Measurements from ENCODE around the gene DEPDC1B. TPM values are rescaled to one million over a fixed set of nuclear protein-coding genes. Genes with fewer than 3 reads are reported as not detected.

DEPDC1B gene
- total and polyA plus RNA-seq, 2 of the 4 experiments (the other 2 are of a cell fraction), result 4.4 to 9.3 TPM

DNA sequence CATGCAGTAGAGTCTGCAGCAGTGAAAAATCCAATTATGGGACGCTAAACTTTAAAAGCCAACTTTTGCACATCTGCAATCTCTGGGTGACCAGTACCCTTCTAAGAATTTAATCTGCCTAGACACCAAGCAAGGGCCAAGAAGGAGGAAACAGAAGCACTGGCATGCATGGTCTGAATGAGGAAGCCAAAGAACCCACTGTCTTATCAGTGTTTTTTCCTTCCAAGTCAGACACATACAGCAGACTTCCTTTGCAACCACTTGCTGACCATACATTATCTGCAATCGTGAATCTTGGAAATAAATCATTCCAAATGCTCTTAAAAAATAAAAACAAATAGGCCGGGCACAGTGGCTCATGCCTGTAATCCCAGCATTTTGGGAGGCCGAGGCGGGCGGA lies 65.9 kb downstream of the DEPDC1B start:
- H4K91ac ChIP-seq (ENCODE audit: insufficient read depth, low read depth, low read length), result no peak overlapping the region
- POLR2A ChIA-PET (ENCODE audit: unreplicated experiment), result no interaction called here
- WGBS, 2 experiments (ENCODE audit: extremely low coverage in 2 of 2, insufficient read length in 1 of 2), result no CpG with 5 or more reads among the region's 6 CpGs
- H3K18ac ChIP-seq (ENCODE audit: low read depth, low read length), result no peak overlapping the region
- H3K27me3 ChIP-seq (ENCODE audit: control insufficient read depth, insufficient read depth, low read length), result no peaks in the 10 kb centered on the region
- no TSS peak for BruUV-seq (replicated peaks)
- no peak overlapping the region for H3K14ac ChIP-seq (replicated peaks; ENCODE audit: low read depth, low read length)
- no peak overlapping the region for H3K4me3 ChIP-seq (ENCODE audit: insufficient read depth, low read depth, low read length)
- H3K27ac ChIP-seq (ENCODE audit: insufficient read depth, low read length), result no peak overlapping the region
- dilution Hi-C loops (cut with HindIII; ENCODE audit: low sequenced_read_pairs, unreplicated experiment) (no loop called here), intact Hi-C loops (cut with micrococcal nuclease) (no loop called here), in situ Hi-C loops (cut with MboI; ENCODE audit: low sequenced_read_pairs) (no loop called here)
- H3K9me1 ChIP-seq (ENCODE audit: insufficient read depth, low read length), result peaks cover 9% of the 10 kb centered on the region
- H3K79me1 ChIP-seq (ENCODE audit: low read depth in 1 of 2, low read length in 2 of 2), result 0 out of 4 replicates have a peak, but pooled peaks cover 0 to 3% of the 10 kb centered on the region in 2 experiments
- H3K36me3 ChIP-seq (ENCODE audit: control insufficient read depth, insufficient read depth, low read length), result no peaks in the 10 kb centered on the region
- no peak overlapping the region for H4K8ac ChIP-seq (ENCODE audit: low read depth in 2 of 2, low read length in 2 of 2)
- TF ChIP-seq NFE2L2 (IDR thresholded peaks at IDR 0.05; ENCODE audit: low read depth, low read length) (no peak), MAFK (IDR thresholded peaks at IDR 0.05; ENCODE audit: low read depth, low read length) (no peak), CEBPB (IDR thresholded peaks at IDR 0.05; ENCODE audit: low read depth, low read length) (no peak), CHD1 (IDR thresholded peaks at IDR 0.05; ENCODE audit: low read depth, low read length) (no peak), MXI1 (IDR thresholded peaks at IDR 0.05; ENCODE audit: borderline replicate concordance, low read depth, low read length) (no peak), MAZ (IDR thresholded peaks at IDR 0.05; ENCODE audit: borderline replicate concordance, low read depth, low read length) (no peak), FOS (IDR thresholded peaks at IDR 0.05; ENCODE audit: low read depth, low read length) (no peak), RAD21 (IDR thresholded peaks at IDR 0.05; ENCODE audit: low read length) (no peak), RFX5 (IDR thresholded peaks at IDR 0.05; ENCODE audit: low read depth, low read length) (no peak), BHLHE40 (IDR thresholded peaks at IDR 0.05; ENCODE audit: low read depth, low read length) (no peak), POLR2A (IDR thresholded peaks at IDR 0.05; ENCODE audit: low read depth, low read length) (no peak), RCOR1 (IDR thresholded peaks at IDR 0.05; ENCODE audit: insufficient replicate concordance, low read length) (no peak), SMC3 (IDR thresholded peaks at IDR 0.05; ENCODE audit: low read depth, low read length) (no peak)
- TF ChIP-seq, protein P1, sequence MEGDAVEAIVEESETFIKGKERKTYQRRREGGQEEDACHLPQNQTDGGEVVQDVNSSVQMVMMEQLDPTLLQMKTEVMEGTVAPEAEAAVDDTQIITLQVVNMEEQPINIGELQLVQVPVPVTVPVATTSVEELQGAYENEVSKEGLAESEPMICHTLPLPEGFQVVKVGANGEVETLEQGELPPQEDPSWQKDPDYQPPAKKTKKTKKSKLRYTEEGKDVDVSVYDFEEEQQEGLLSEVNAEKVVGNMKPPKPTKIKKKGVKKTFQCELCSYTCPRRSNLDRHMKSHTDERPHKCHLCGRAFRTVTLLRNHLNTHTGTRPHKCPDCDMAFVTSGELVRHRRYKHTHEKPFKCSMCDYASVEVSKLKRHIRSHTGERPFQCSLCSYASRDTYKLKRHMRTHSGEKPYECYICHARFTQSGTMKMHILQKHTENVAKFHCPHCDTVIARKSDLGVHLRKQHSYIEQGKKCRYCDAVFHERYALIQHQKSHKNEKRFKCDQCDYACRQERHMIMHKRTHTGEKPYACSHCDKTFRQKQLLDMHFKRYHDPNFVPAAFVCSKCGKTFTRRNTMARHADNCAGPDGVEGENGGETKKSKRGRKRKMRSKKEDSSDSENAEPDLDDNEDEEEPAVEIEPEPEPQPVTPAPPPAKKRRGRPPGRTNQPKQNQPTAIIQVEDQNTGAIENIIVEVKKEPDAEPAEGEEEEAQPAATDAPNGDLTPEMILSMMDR (conservative IDR thresholded peaks at IDR 0.05; ENCODE audit: low read depth, low read length), result no peak
- TF ChIP-seq, protein P2, sequence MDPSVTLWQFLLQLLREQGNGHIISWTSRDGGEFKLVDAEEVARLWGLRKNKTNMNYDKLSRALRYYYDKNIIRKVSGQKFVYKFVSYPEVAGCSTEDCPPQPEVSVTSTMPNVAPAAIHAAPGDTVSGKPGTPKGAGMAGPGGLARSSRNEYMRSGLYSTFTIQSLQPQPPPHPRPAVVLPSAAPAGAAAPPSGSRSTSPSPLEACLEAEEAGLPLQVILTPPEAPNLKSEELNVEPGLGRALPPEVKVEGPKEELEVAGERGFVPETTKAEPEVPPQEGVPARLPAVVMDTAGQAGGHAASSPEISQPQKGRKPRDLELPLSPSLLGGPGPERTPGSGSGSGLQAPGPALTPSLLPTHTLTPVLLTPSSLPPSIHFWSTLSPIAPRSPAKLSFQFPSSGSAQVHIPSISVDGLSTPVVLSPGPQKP (IDR thresholded peaks at IDR 0.05; ENCODE audit: borderline replicate concordance, low read depth, low read length), result no peak
- TF ChIP-seq, protein P3, sequence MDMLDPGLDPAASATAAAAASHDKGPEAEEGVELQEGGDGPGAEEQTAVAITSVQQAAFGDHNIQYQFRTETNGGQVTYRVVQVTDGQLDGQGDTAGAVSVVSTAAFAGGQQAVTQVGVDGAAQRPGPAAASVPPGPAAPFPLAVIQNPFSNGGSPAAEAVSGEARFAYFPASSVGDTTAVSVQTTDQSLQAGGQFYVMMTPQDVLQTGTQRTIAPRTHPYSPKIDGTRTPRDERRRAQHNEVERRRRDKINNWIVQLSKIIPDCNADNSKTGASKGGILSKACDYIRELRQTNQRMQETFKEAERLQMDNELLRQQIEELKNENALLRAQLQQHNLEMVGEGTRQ (IDR thresholded peaks at IDR 0.05; ENCODE audit: low read depth, low read length), result no peak
- no peak overlapping the region for H4K5ac ChIP-seq (ENCODE audit: low read depth, low read length)
- no peaks in the 10 kb centered on the region for H4K20me1 ChIP-seq (ENCODE audit: insufficient read depth, low read length)
- no peak overlapping the region for H2AFZ ChIP-seq (replicated peaks; ENCODE audit: low read length, poor library complexity)
- H3K56ac ChIP-seq (ENCODE audit: extremely low read depth, insufficient read depth, low read length), result no peak overlapping the region
- ATAC-seq (ENCODE audit: low read depth) (no peak), DNase-seq (no peak)
- H2AK9ac ChIP-seq (replicated peaks; ENCODE audit: low read depth, low read length, poor library complexity), result no peak overlapping the region
- H2BK15ac ChIP-seq (ENCODE audit: low read depth, low read length), result no peak overlapping the region; the same call in 2 of the 3 replicates
- H3K4me2 ChIP-seq (ENCODE audit: low read depth, low read length), result no peak overlapping the region
- CTCF ChIA-PET, result interaction anchor here (1.0 to 1.5 kb wide), 2 partner anchors 12 to 17 kb away, joined by 3 to 4 read pairs; no protein-coding TSS in a partner anchor
- no peak overlapping the region for H2AK5ac ChIP-seq (ENCODE audit: low read depth, low read length)
- peaks cover 6% of the 10 kb centered on the region for H3K4me1 ChIP-seq (ENCODE audit: control insufficient read depth, insufficient read depth, low read length)
- no peak overlapping the region for H3K4ac ChIP-seq (ENCODE audit: low read depth, low read length)
- no peak overlapping the region for H2BK5ac ChIP-seq (ENCODE audit: low read depth, low read length, poor library complexity, severe bottlenecking)
- no peak overlapping the region for H2BK20ac ChIP-seq (ENCODE audit: low read depth, low read length)
- no peaks in the 10 kb centered on the region for H3K9me3 ChIP-seq (ENCODE audit: control insufficient read depth, insufficient read depth, low read length)
- no peak overlapping the region for H3K9ac ChIP-seq (ENCODE audit: low read depth, low read length)
- no peak overlapping the region for H2BK120ac ChIP-seq (ENCODE audit: low read depth, low read length)
- H3K23ac ChIP-seq (ENCODE audit: low read depth, low read length), result no peak overlapping the region

Data from IMR-90 (cell line).